Ovary (tissue), 3 donors: ENCODE data around the gene MUC5AC.

ENCODE experiments used
- CTCF ChIP-seq, 3 donors: fragments of 450-650 bp in 2 of 3; fragments of 200-600 bp in 1 of 3; IDR thresholded peaks; one replicate each; pipeline versions ENCODE4 v1.5.1 to v1.8.0; 2016 to 2022; ENCODE audit warnings: antibody characterized with exemption in 3 of 3, mild to moderate bottlenecking in 1 of 3
- EP300 ChIP-seq: sonication (generic); formaldehyde crosslinking; IDR thresholded peaks from one replicate; pipeline ENCODE4 v1.6.1; 2017; ENCODE audit warnings: antibody characterized with exemption
- POLR2A ChIP-seq: fragments of 450-650 bp; IDR thresholded peaks from one replicate; pipeline ENCODE4 v1.6.1; 2017; ENCODE audit warnings: antibody characterized with exemption, mild to moderate bottlenecking, moderate library complexity
- donor health status: DM: no; HTN: no; CAD: no.

- TF ChIP-seq POLR2A, result no peak
- TF ChIP-seq CTCF (IDR thresholded peaks at IDR 0.05), result no peak
- no peak for TF ChIP-seq EP300
These were observed 6.9 kb upstream of the MUC5AC start for GRCh38 chr11:1150769-1151365.
